Measurements from ENCODE around the gene DGKA.

Gene DGKA

GRCh38 chr12:55931780-55932550 is 1.0 kb downstream of the DGKA start:
- peak; percentile 32 for DNase-seq

- DNase-seq: no peak
These were observed 1.6 kb downstream of the DGKA start for GRCh38 chr12:55932551-55932910.

GRCh38 chr12:55933169-55933798 is 2.3 kb downstream of the DGKA start:
- DNase-seq: no peak

GRCh38 chr12:55933799-55934742 is 3.1 kb downstream of the DGKA start:
- DNase-seq: peak; percentile 38

- DNase-seq: no peak
These were observed 3.8 kb downstream of the DGKA start for GRCh38 chr12:55934773-55935172.

GRCh38 chr12:55935738-55936151 is 4.8 kb downstream of the DGKA start:
- no peak for DNase-seq

- DNase-seq: no peak
These were observed 7.0 kb downstream of the DGKA start for GRCh38 chr12:55937981-55938380.

- no peak for DNase-seq
These were observed 8.0 kb downstream of the DGKA start for GRCh38 chr12:55938826-55939501.

GRCh38 chr12:55940065-55940732 is 9.2 kb downstream of the DGKA start:
- peak; percentile 80 for DNase-seq

- DNase-seq: no peak
These were observed 11.1 kb downstream of the DGKA start for GRCh38 chr12:55942055-55942454.

- DNase-seq: no peak
These were observed 11.7 kb downstream of the DGKA start for GRCh38 chr12:55942577-55943136.

- DNase-seq: no peak
These were observed 15.6 kb downstream of the DGKA start for GRCh38 chr12:55946553-55946952.

- no peak for DNase-seq
These were observed 24.4 kb downstream of the DGKA start for GRCh38 chr12:55955344-55955743.

GRCh38 chr12:55955800-55956508 is 25.0 kb downstream of the DGKA start:
- DNase-seq: peak; percentile 56

- no peak for DNase-seq
These were observed 26.3 kb downstream of the DGKA start for GRCh38 chr12:55957106-55957859.

- DNase-seq: no peak
These were observed 32.8 kb downstream of the DGKA start for GRCh38 chr12:55963760-55964159.

GRCh38 chr12:55965240-55965639 is 34.3 kb downstream of the DGKA start:
- DNase-seq: no peak

- DNase-seq: no peak
These were observed 35.0 kb downstream of the DGKA start, which contains the start of gene PMEL for GRCh38 chr12:55965941-55966407. PMEL (minus strand) TSS chr12:55966042; CDS start chr12:55966011, 31 bp downstream.

GRCh38 chr12:55966408-55967281 is 35.7 kb downstream of the DGKA start, which contains the start of gene CDK2:
CDK2 (plus strand) TSS chr12:55966830; CDS start chr12:55967009, 179 bp downstream.
- DNase-seq: peak; percentile 77
